GM12801 (cell line): Measurements from ENCODE around the gene SOS1.

Source experiments
- CTCF ChIP-seq: IDR thresholded peaks from one replicate; pipeline ENCODE4 v1.5.1; 2011; ENCODE audit warnings: control low read depth; ENCODE audit not compliant: insufficient read length; ENCODE audit errors: extremely low read depth

The SOS1 gene

DNA sequence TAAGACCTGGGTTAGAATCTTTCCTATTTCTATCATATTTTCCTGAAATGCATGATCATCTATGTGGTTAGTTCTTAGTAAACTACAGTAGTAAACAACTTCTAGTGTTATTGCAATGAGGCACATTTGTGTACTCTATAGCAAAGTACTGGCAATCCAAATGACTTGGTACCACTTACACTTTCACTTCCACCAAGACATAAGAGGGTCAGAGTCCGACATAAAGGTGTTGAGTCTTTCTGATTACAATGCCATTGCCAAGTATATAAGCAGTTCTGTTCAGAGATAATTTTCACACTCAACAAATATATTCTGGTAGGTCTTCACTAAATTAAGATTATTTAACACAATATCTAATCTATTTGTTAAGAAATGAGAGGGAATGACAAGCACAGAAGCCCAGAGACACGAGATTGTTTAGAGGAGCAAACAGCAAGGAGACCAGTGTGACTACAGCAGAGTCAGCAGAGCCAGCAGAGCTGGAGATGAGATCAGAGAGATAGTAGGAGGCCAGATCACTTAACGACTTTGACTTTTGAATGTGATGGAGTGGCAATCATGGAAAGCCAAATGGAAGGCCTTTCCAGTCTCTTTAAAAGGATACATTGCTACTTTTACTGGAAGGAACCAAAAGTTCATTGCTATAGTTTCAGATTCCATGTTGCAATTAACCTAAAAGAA lies 27.5 kb downstream of the SOS1 start:
- no peak for TF ChIP-seq CTCF

DNA sequence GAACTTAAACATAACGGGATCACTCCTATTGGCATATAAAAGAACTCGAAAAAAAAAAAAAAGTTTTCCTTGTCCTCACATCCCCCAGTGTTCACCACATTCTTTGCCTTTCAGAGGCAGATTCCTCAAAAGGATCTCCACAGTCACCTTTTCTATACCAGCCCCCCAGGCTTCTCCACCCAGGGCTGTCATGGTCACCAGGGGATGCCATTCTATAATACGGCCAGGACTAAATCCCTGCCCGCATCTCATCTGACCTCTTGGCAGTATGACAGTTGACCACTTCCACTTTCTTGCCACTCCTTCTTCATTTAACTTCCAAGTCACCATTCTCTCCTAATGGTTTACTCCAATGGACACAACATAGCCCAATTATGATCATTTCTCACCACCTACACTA lies 29.3 kb downstream of the SOS1 start:
- TF ChIP-seq CTCF = no peak

GRCh38 chr2:39091063-39091462 lies 29.8 kb downstream of the SOS1 start:
- no peak for TF ChIP-seq CTCF

DNA sequence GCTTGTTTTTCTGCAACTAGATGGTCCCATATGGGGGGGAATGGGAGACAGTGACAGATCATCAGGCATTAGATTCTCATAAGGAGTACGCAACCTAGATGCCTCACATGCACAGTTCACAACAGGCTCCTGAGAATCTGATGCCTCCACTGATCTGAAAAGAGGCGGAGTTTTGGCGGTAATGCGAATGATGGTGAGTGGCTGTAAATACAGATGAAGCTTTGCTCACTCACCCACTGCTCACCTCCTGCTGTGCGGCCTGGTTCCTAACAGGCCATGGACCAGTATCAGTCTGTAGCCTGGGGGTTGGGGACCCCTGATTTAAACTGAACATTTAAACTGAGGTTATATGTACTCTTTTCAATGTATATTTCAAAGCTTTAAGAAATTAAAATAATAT lies 40.7 kb downstream of the SOS1 start:
- no peak for TF ChIP-seq CTCF

GRCh38 chr2:39069890-39070465 lies 50.9 kb downstream of the SOS1 start:
- TF ChIP-seq CTCF = no peak

DNA sequence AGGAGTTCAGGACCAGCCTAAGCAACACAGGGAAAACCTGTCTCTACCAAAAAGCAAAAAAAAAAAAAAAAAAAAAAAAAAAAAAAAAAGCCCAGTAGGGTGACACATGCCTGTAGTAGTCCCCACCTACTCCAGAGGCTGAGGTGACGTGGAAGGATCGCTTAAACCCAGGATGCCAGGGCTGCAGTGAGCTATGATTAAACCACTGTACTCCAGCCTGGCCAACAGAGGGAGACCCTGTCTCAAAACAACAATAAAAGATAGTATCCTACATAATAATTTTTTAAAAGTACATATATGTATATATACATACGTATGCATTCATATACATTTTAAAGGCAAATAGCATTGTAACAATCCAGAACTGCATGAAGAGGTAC lies 51.7 kb downstream of the SOS1 start:
- TF ChIP-seq CTCF = no peak

DNA sequence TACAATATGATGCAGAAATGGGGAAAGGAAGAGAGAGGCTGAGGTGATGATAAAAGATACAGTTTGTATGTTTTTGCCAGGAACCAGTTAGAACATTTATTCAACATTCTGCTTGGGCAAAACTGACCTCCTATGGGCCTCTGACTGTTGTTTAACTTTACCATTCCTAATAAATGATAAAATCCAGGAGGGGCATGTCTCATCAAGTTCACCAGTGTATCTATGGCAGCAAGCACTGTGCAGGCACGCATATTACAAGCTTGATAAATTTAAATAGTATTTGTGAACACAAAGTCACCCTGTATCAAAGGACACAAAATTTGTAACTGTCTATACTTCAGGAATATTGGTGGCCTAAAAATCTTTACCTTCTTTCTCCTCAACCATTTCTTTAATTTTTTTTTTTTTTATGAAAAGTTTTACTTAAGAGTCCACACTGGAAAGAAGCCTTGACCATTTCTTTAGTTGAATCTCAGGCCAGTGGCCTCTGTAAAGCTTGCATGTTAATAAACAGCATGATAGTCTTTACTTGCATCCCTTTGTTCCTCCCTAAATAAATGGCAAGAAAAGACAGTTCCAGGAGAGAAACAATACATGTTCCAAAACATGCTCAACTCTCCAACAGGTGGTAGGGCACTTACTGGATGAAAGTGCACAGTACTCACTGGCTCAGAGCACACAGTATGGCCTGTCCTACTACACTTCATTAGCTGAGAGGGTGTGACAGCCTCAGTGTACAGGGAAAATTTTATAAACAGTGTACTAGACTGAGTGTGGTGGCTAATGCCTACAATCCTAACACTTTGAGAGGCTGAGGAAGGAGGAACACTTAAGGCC lies 52.3 kb downstream of the SOS1 start:
- TF ChIP-seq CTCF = no peak
